AG09319 (cell line): Measurements from ENCODE around the gene CCNY.

Experiments
- DNase-seq: peaks from one replicate; pipeline ENCODE4 v3.0.0-alpha.2; 2010; ENCODE audit warnings: low read depth; ENCODE audit errors: extremely low read depth
- TF ChIP-seq, protein P1 (sequence below): IDR thresholded peaks from 2 replicates; pipeline ENCODE4 v1.5.1; 2011; ENCODE audit warnings: low read depth, mild to moderate bottlenecking, inconsistent platforms, low read length, moderate library complexity

CCNY gene

DNA sequence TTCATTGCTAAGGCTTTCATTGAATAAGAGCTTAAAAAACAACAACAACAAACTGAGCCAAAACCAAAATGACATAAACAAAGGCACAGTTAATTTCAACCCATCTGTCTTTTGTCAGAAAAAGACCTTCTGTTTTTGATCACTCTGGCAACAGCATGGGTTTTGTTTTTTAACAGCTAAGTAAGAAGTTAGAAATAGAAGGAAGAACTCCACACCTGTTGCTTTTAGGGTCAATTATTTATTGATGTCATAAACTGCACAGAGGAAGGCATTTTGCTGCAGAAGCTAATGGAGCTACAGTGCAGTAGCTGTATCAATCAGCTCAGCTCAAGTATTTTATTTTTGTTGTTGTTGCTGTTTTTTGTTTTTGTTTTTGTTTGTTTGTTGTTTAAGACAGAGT lies 252.5 kb downstream of the CCNY start:
- TF ChIP-seq, protein P1, sequence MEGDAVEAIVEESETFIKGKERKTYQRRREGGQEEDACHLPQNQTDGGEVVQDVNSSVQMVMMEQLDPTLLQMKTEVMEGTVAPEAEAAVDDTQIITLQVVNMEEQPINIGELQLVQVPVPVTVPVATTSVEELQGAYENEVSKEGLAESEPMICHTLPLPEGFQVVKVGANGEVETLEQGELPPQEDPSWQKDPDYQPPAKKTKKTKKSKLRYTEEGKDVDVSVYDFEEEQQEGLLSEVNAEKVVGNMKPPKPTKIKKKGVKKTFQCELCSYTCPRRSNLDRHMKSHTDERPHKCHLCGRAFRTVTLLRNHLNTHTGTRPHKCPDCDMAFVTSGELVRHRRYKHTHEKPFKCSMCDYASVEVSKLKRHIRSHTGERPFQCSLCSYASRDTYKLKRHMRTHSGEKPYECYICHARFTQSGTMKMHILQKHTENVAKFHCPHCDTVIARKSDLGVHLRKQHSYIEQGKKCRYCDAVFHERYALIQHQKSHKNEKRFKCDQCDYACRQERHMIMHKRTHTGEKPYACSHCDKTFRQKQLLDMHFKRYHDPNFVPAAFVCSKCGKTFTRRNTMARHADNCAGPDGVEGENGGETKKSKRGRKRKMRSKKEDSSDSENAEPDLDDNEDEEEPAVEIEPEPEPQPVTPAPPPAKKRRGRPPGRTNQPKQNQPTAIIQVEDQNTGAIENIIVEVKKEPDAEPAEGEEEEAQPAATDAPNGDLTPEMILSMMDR, result no peak
- no peak for DNase-seq

DNA sequence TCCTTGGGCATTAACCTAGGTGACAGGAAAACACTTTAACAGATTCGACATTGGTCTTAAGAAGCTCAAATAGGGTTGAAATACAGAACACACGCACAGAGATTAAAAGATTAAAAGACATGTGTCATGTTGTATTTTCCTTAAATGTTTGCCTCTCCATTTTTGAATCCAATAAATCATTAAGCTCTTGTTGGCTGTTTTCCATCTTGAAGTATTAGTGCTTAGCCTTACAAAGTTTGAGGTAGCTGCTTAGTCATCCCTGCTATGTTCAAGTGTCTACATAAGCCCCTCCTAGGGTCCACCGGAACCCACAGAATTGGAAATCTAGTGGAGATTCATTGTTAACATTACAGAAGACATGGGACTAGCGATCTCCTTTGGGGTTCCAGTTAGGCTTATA lies 256.1 kb downstream of the CCNY start:
- TF ChIP-seq, protein P1, result no peak

GRCh38 chr10:35594115-35595079 lies 258.1 kb downstream of the CCNY start:
- TF ChIP-seq, protein P1, result no peak
- DNase-seq, result no peak

More for the DNA sequence above, 256.1 kb downstream of the CCNY start:
- DNase-seq, result no peak

- no peak for DNase-seq
- TF ChIP-seq, protein P1, result no peak
These were observed 258.8 kb downstream of the CCNY start for GRCh38 chr10:35595106-35595505.

DNA sequence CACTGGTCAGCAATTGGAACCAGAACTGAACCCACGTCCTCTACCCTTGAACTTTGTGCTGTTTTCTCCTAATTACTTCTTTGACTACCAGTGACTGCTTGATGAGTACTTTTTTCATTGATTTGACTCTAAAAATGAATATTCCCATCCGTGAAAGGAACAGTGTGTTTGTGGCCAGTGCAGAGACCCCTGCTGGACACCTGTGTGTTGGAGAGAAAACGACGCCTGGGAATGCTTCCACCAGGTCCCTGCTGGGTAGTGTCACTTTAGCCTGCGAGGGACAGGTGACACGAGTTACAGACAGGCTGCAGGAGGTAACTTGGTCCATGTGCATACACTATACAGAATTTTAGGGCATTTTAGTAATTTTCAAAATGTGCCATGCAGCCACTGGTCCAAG lies 262.1 kb downstream of the CCNY start:
- DNase-seq, result no peak
- TF ChIP-seq, protein P1, result peak; percentile 41

DNA sequence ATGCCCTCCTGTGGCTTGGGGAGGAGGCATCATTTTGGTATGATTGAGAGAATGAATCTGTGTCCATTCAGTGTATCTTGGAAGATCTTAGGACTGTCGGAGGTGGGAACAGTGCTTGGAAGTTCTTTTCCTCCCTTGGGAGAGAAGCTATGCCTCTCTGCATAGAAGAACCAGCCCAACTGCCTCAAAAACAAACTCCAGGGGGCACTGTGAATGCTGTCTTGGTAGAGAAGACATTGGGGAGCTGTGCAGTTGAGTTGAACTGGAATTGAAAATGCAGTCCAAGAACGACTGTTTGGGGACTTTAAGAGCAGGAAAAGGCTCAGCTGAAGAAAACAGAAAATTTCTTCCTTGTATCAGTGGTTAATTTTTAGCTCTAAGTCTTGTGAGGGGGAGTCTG lies 263.9 kb downstream of the CCNY start:
- DNase-seq, result no peak

GRCh38 chr10:35605191-35605590 lies 268.9 kb downstream of the CCNY start, which contains the start of gene GJD4:
Gene GJD4 (plus strand): TSS chr10:35605341. CDS start chr10:35605568, 227 bp downstream.
- no peak for DNase-seq
- TF ChIP-seq, protein P1, result no peak

More for the DNA sequence above, 263.9 kb downstream of the CCNY start:
- TF ChIP-seq, protein P1, result peak; percentile 8
